NAMALWA (cell line): ENCODE data around the gene CFAP221.
"Not testable (repeated sequence)": the region's sequence is repeated elsewhere in the genome, so short reads cannot be mapped to it uniquely, and the experiment has no call there.

Source experiments
- DNase-seq: peaks from one replicate; pipeline ENCODE4 v3.0.0-alpha.2; 2015; ENCODE audit warnings: low spot score

Gene CFAP221

DNA sequence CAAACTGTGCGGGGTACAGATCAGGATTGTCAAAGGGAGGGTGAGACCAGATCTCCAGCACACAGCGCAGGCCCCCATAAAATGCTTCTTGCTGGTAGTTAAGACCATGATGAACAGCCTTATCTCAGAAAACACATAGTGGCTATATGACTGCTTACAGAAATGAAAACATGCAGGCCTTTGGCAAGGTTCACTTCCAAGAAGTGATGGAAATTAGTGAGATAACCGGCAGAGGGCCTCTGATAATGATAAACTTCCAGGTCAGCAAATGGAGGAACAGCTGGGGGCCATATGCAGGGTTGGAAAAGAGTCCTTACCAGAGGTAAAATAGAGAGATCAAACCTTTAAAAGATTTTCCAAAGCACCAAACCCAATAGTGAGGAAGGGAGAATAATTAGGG is 46.6 kb downstream of the CFAP221 start:
- no peak for DNase-seq

DNA sequence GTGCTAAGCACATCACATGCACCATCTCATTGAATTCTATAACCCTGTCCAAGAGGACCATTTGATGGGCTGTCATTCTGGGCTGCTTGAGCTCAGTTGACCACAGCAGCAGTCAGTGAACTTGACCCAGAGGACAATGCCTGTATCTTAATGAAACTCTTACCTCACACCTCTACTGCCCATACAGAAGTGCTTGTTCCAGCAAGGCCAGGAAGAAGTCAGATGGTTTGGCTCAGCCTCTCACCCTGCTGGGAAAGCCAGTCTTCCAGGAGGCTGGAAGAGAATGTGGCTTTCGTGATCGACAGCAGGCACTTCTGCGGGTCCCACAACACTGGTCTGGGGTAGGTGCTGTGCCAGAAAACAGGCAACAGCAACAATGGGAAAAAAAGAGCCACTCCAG is 47.3 kb downstream of the CFAP221 start:
- DNase-seq, result no peak

DNA sequence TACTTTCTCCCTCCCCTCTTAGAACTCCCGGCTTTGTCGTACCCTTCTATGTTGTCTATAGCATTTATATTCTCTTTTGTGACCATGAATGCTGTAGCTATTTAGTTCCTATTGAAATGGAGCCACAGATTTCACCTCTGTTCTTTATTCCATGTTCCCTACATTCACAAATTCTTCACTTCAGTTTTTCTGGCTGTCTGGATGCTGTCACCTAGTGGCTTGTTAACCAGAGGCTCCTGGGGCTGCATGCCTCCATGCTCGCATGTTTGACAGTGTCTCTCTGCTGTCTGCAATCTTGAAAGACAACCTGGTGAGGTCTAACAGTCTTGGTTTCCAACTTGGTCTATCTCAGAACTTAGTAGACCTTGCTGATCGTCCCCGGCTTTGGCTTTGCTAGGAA is 48.2 kb downstream of the CFAP221 start:
- DNase-seq, result no peak

DNA sequence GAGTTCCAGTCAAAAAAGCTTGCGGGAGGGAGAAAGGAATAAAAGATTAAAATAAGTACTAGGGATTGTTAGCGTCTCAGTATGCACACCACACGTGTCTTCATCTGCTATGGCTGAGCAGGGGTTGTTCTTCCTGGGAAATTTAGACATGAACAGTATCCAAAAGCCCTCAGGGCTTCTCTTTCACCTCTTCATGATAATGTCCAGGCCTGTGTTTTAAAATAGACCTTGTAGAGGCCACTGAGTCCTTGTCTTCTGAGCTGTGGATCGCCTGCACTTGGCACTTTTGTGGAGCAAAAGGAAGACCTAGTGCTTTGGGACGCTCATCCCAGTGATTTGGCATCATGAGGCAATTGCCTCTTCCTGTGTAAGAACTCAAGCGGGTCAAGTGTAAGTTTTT is 52.4 kb downstream of the CFAP221 start:
- DNase-seq, result no peak

DNA sequence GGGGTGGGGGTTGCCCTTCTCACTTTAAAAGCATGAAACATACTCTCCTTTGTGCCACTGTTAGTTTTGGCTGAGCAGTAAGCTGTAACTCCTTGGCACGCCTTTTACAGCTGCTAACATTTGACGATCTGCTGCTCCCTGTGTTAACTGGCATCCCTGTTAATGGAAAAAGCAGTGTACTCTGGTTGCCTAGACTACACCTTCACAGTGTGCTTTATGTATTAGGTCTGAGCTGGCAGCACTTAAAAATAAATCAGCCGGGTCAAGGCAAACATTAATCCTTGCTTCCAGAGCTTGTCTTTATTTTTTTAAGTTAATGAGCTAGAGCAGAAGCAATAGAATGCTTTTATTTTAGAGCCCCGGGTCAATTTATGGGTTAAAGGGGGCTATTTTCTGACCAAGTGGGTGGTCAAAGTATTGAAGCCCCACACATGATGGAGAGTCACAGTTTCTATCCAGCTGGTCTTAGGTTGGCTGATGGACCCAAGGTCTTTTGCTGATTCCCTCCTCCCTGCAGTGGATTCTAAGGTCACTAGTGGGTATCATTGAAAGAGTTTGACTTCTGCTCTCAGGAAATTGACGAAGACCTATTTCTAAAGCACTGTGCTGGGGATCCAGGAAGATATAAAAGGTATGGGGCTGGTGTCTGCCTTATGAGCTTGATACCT is 54.5 kb downstream of the CFAP221 start:
- DNase-seq, result no peak

DNA sequence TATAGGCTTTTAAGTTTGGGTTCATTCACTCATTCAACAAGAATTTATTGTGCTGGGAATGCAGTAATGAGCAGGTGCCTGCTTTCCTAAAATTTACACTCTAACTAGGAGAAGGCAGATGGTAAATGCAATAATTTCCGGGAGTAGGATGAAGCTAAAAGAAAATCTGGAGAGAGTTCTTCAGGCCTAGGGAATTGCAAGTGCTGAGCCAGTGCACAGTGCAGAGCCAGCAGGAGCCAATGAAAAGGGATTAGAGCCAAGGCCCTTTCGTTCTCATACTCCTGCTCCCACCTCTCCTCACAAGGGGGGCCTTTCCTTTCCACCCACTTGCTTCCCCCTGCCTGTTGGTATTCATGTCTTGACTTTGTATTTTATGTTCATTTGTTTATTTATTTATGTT is 55.1 kb downstream of the CFAP221 start:
- DNase-seq, result no peak

DNA sequence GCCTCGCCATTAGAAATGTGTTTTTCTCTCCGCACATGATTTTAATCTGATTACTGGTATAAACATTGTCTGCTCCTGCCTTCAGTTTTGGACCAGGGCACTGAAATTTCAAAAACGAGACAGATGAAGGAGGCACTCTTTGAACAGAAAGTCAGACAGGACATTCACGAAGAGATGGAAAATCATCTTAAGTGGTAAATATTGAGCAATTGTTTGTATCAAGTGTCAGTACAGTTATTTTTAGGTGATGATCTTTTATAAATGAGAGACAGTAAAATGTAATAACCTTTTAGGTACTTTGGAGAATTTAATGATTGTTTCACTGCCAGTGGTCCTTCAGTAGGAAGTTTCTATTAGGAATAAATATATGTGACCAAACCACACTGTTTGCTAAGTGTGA is 60.8 kb downstream of the CFAP221 start:
- DNase-seq, result no peak

DNA sequence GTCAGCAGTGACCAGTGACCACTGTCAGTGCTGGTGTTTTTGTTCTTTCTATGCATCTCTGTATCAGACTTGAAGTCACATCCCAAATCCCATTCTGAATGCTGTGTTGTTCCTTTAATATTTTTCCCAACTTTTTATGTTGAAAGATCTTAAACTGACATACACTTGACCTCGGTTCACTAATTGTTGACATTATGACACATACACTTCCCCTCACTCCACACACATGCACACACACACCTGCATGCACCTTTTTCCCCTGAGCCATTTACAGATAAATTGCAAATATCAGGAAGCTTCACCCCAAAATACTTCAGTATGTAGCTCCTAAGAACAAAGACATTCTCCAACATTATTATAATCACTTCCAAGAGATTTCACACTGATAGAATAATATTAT is 62.4 kb downstream of the CFAP221 start:
- DNase-seq, result no peak

DNA sequence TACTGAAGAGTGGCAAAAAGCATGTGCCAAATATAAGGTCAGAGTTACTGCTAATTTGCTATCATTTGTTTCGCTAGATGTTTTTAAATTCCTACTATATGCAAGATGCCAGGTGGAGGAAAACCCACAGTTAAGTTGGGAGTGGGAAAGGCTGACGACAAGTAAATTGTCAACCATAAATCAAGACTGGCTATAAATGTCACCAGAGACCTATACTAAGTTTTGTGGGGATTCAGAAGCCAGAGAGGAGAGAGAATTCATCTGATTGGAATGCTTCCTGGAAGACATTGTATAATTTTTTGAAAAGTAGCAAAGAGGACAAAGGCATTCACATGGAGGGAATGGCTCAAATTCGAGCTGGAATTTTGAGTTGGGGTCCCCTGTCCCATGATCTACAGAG is 64.3 kb downstream of the CFAP221 start:
- DNase-seq, result no peak

DNA sequence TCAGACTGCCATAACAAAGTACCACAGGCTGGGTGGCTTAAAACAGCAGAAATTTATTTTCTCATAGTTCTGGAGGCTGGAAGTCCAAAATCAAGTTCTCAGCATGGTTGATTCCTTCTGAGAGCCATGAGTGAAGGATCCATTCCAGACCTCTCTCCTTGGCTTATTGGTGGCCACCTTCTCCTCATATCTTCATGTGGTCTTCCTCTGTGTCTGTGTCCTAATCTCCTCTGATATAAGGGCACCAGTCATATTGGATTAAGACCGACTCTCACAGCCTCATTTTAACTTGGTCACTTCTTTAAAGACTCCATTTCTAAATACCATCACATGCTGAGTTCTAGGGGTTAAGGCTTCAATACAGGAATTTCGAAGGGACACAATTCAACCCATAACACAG is 65.1 kb downstream of the CFAP221 start:
- DNase-seq, result no peak

DNA sequence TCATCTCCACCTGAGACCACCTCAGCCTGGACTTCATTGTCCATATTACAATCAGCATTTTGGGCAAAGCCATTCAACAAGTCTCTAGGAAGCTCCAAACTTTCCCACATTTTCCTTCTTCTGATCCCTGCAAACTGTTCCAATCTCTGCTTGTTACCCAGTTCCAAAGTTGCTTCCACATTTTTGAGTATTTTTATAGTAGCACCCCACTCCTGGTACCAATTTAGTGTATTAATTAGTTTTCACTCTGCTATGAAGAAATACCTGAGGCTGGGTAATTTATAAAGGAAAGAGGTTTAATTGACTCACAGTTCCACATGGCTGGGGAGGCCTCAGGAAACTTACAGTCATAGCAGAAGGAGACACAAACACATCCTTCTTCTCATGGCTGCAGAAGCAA is 69.9 kb downstream of the CFAP221 start:
- DNase-seq, result not testable (repeated sequence)

DNA sequence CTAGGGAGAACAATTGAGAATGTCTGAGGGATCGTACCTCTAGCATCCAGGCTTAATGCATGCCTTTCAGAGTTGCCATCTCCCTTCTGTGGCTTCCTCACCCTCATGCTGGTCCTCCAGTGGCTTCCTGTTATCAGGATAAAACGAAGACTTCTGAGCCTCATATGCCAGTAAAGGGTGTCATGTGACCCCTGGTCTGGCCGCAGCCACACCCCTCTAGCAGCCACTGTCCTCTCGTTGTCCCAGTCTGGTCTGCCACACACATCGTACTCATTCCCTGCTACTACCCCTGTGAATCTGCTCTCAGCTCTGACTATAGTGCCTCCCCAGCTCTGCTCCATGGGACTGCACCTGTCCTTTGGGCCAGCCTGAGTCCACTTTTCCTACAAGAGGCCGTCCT is 72.2 kb downstream of the CFAP221 start:
- DNase-seq, result no peak

DNA sequence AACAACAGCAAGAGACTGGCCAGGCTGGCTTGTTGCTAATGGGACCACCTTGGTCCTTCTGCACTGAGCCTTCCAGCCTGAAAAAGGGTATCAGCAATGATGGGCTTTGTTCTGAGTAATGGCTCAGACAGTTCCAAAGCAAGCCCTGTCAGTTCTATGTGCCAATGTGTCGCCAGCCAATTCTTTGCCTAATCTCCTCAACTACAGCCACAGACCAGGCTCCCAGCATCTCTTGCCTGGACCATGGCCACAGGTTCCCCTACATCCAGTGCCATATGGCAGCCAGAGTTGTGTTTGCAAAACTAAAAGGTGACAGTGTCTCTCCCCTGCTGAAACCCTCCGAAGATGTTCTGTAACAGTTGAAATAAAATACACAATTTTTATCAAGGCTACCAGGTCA is 73.2 kb downstream of the CFAP221 start:
- no peak for DNase-seq

DNA sequence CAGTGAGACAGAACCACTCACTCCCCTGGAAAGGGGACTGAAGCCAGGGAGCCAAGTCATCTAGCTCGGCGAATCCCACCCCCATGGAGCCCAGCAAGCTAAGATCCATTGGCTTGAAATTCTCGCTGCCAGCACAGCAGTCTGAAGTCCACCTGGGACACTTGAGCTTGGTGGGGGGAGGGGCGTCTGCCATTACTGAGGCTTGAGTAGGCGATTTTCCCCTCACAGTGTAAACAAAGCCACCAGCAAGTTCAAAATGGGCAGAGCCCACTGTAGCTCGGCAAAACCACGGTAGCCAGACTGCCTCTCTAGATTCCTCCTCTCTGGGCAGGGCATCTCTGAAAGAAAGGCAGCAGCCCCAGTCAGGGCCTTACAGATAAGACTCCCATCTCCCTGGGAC is 74.5 kb downstream of the CFAP221 start:
- DNase-seq, result not testable (repeated sequence)

DNA sequence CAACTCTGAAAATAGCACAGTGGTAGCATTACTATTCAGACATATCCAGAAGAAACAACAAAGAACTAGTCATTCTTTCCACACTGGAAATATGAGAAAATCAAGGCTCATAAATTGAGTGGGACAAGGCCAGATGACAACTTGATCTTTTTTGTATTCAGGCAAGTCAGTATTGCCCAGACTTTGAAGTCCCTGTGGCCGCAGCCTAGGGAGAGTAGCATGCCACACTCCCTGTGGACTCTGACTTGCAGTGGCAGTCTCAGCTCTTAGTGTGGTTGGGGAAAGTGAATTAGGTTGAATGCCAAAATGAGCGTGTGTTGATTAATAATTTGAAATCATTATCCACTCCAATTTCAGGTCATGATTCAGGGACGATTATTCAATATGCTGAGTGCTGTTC is 81.0 kb downstream of the CFAP221 start:
- DNase-seq, result no peak

DNA sequence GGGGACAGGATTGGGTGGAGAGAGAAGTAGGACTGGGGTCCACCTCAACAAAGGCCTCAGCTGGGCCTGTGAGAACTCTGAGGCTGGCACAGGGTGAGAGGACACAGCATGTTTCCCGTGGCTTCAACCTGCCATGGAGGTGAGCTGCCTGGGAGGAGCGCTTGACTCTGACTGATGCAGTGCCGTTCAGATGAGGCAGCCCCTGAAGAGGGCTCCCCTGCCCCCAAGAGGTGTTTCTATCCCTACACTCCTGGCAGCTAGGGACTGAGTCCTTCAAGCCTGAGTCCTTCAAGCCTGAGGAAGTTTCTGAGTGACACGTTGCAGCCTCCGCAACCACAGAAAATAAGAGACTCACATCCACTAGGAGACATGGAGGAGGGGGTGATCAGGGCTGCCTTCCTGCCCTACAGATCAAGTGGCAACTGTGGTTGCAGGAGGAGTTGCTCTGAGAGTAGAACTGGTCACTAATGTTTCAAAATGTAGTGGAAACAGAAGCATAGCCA is 85.1 kb downstream of the CFAP221 start:
- no peak for DNase-seq

DNA sequence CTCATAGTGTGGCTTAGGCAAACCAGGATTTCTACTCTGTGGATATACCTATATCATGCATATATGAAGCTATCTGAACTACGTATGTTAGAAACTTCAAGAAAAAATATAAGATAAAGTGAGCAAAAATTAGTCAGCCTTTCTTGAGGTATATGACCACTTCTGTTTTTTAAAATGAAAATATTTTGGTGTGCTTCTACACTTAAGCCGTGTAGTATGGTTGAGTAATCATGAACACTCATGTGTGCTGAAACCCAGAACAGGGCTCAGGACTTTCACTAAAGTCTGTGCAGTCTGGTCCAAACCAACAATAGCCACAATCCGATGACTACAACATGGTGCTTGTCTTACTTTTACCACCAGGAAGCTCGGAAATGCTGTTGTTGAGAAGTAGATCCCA is 85.9 kb downstream of the CFAP221 start:
- no peak for DNase-seq

DNA sequence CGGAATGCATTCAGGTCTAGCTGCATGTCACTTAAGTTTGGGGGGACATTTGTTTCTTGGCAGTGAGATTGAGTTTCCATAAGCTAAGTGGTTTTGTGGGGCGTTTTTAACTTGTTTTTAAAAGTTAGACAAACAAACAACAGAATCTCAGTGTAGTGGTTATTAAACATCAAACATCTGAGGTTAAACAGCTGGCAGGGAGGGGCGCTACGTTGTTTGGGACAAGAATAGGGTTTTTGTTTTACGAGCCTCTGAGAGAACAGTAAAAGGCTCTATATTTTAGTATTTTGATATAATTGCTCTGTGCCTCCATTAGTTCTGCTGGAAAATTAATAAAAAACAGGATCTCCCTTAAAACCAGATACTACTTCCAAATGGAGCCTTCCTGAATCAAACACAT is 93.1 kb downstream of the CFAP221 start:
- no peak for DNase-seq

DNA sequence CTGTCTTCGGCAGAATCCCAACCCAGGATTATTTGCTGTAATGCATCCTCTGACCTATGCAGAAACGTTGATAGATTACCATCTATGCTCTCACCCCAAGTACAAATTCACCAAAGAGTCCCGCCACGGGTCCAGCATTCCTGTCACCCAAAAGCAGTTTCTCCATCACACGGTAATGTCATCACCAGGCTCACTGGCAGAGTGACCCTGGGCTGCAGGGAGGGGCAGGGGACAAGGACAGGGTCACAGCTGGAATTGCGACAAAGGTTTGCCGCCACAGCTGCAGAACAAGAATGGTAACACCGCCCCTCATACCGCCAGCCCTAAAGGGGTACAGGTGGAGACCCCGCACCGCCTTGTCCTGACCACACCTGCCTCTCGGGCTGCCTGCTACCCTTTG is 94.0 kb downstream of the CFAP221 start:
- DNase-seq, result no peak

DNA sequence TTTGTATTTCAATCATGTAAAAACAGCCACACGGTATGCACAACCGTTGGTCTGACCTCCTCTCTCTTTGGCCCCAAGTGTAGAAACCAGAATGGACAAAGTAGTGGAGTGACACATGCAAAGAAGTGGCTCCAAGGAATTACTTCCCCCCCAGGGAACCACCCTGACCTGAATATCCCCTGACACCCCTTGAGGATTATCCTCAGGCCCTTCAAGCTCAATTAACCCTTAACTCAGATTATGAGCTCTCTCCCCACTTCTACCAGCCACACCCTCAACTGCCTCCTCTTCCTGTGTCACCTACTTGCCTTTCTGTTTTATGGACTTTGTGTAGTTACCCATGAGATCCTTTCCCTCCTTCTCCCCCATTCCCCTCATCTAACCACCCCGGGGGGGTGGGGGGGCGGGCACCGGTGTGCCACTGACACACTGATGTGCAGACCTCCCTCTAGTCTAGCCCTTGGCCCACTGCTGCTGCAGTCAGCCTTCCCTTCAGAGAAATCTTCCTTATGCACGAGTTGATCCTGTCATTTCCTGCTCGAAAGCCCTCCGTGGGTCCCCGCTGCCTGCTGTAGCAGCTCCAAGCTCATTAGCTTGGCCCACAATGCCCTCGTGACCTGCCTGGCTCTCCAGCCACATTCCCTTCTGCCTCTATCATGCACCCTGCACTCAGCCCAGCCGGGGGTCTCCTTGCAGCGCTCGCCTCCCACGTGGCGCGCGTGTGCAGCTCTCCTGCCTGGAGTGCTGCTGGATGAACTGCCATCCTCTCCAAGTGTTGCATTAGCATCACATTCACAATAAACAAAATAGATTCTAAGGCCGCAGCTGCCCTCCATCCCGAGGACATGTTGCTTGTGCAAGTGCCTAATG is 94.7 kb downstream of the CFAP221 start:
- DNase-seq, result no peak

DNA sequence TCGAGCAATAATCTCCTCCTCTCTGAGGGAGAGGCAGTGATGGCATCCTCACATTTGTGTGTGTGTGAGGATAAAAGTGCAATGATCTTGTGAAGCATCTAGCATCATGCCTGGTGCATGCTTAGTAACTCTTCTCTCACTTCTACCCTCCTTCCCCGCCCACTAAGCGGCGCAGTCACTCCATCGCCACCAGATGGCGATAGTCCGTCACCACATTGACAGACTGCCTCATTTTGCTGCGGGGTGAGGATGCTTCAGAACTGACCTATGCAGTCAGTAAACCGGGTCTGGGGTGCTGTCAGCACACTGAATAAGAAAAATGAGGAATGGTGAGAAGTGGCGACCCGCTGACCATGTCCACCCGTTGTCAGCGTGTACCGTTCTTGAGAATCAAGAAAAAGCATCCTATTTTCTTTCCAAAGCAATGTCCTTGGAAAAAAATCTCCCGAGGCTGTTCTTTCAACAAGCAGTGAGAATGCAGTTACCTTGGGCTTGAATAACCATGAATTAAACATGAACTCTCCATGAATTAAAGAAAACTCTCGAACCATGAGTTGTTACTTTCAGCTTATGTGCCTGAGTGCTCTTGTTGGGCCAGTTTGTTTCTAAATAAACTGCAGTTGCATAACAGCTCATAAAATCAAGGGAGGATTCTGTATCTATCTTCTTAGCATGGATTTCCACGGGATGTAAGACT is 97.5 kb downstream of the CFAP221 start:
- peak; percentile 90 for DNase-seq

DNA sequence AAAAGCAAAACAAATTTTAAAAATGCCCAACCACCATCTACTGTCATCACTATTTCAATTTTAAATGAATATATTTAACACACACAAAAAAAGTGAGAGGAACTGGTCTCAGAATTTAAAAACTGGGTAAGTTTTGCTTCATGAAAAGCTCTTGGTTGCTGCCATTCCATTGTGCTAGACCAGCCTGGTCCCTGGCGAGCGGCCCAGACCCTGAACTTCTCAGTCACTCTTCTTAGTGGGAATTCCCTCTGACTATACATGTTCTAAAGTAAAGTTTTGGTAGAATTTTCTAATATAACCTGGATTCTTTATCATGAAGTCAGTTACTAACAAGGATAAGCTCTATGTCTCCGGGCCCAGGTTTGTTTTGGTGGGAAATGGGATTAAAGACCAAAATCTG is 99.9 kb downstream of the CFAP221 start:
- DNase-seq, result no peak
